GM12878 (cell line): Measurements from ENCODE around the gene KRT14. TPM values are rescaled to one million over a fixed set of nuclear protein-coding genes. Genes with fewer than 3 reads are reported as not detected.

Source experiments
- ATAC-seq: fragments of 200-7000 bp; cut with Tn5 transposase; 3 replicates; pipeline ENCODE4 v1.9.1; 2020; ENCODE audit warnings: mild to moderate bottlenecking, moderate library complexity
- BruUV-seq: library from RNA; stranded (reverse); fragments of 400-500 nt; replicated peaks from 2 replicates; lab custom pipeline; 2021; lab: Mats Ljungman, UMichigan
- CTCF ChIA-PET: fragments of 300-600 bp; sonication (Branson Sonifier 250); formaldehyde crosslinking; extraction: SDS; loops from one replicate; lab custom pipeline; 2021; ENCODE audit warnings: inconsistent platforms; lab: Yijun Ruan, JAX
- POLR2A ChIA-PET: fragments of 350-600 bp; formaldehyde crosslinking; extraction: SDS; loops from one replicate; lab custom pipeline; 2021; ENCODE audit warnings: inconsistent platforms; lab: Charles Lee
- RAD21 ChIA-PET: fragments of 300-600 bp; sonication (Branson Sonifier 250); formaldehyde crosslinking; loops from one replicate; lab custom pipeline; 2023; ENCODE audit warnings: antibody characterized with exemption; ENCODE audit not compliant: unreplicated experiment; lab: Charles Lee
- SMC1A ChIA-PET: fragments of 300-600 bp; sonication (Branson Sonifier 250); formaldehyde crosslinking; loops from one replicate; lab custom pipeline; 2023; ENCODE audit not compliant: unreplicated experiment, uncharacterized antibody; lab: Charles Lee
- DNase-seq: peaks from one replicate; pipeline ENCODE4 v3.0.0-alpha.2; 2011; ENCODE audit warnings: low read depth, low spot score
- FAIRE-seq: peaks from 3 replicates; lab custom pipeline; 2011; peaks lifted over from hg19 to GRCh38; lab: Jason Lieb, UNC
- H2AFZ ChIP-seq: 2 replicates; pipeline ENCODE4 v1.6.0; 2011; ENCODE audit warnings: low read depth, low read length, control low read depth; ENCODE audit not compliant: control insufficient read depth
- H3K27ac ChIP-seq: 2 replicates; pipeline ENCODE4 v1.5.1; 2011; ENCODE audit warnings: control low read depth; ENCODE audit not compliant: control insufficient read depth, insufficient read depth
- H3K27me3 ChIP-seq, 2 experiments: replicated peaks in 1 of 2; 2 replicates each; pipeline versions ENCODE4 v1.6.0 to v1.6.1; 2011; ENCODE audit warnings: low read length in 1 of 2; ENCODE audit not compliant: control insufficient read depth in 2 of 2, insufficient read depth in 2 of 2
- H3K36me3 ChIP-seq, 2 experiments: 2 replicates each; pipeline ENCODE4 v1.5.1; 2011; ENCODE audit warnings: low read length in 1 of 2; ENCODE audit not compliant: control insufficient read depth in 2 of 2, insufficient read depth in 2 of 2
- H3K4me1 ChIP-seq: 2 replicates; pipeline ENCODE4 v1.6.1; 2011; ENCODE audit warnings: mild to moderate bottlenecking, low read length, moderate library complexity, mixed read lengths; ENCODE audit not compliant: control insufficient read depth, insufficient read depth
- H3K4me2 ChIP-seq: 2 replicates; pipeline ENCODE4 v1.6.0; 2011; ENCODE audit warnings: control low read depth; ENCODE audit not compliant: control insufficient read depth, insufficient read depth
- H3K4me3 ChIP-seq: fragments of 200-600 bp; sonication (generic); 2 replicates; pipeline ENCODE4 v1.5.1; 2016
- H3K79me2 ChIP-seq: 2 replicates; pipeline ENCODE4 v1.6.0; 2011; ENCODE audit warnings: low read length; ENCODE audit not compliant: control insufficient read depth, insufficient read depth
- H3K9ac ChIP-seq: 2 replicates; pipeline ENCODE4 v1.8.0; 2011; ENCODE audit warnings: low read length, control low read depth, mixed read lengths; ENCODE audit not compliant: control insufficient read depth, insufficient read depth
- H3K9me3 ChIP-seq: replicated peaks from 3 replicates; pipeline ENCODE4 v1.5.1; 2011; ENCODE audit warnings: mild to moderate bottlenecking, low read length; ENCODE audit not compliant: control insufficient read depth, insufficient read depth
- H4K20me1 ChIP-seq: 2 replicates; pipeline ENCODE4 v1.6.0; 2011; ENCODE audit not compliant: control insufficient read depth, insufficient read depth
- ASH2L ChIP-seq: fragments of 300-600, 200-600 bp; sonication (generic); IDR thresholded peaks from 2 replicates; pipeline ENCODE4 v1.6.1; 2017; ENCODE audit warnings: low read depth, mild to moderate bottlenecking, borderline replicate concordance
- BCLAF1 ChIP-seq: fragments of 450-650 bp; IDR thresholded peaks from 2 replicates; pipeline ENCODE4 v1.6.1; 2017; ENCODE audit warnings: antibody characterized with exemption, mild to moderate bottlenecking, moderate library complexity
- CEBPZ ChIP-seq: fragments of 150-350 bp; IDR thresholded peaks from 2 replicates; pipeline ENCODE4 v1.6.1; 2016; ENCODE audit warnings: low read depth, low read length
- CREM ChIP-seq: IDR thresholded peaks from 2 replicates; pipeline ENCODE4 v1.6.1; 2014; ENCODE audit warnings: antibody characterized with exemption, low read depth
- NKRF ChIP-seq: fragments of 450-650 bp; conservative IDR thresholded peaks from 2 replicates; pipeline ENCODE4 v1.6.1; 2017; ENCODE audit warnings: mild to moderate bottlenecking, moderate library complexity
- NR2C2 ChIP-seq: IDR thresholded peaks from 2 replicates; pipeline ENCODE4 v1.6.1; 2011; ENCODE audit warnings: borderline replicate concordance, low read depth; ENCODE audit not compliant: control insufficient read depth, insufficient read length
- whole genome bisulfite sequencing: methylation state at CpG from one replicate; pipeline ENCODE4 v1.1.6; 2016; ENCODE audit warnings: low lambda C conversion rate; ENCODE audit not compliant: insufficient replicate concordance, insufficient coverage; ENCODE audit errors: missing lambda C conversion rate; 5-methylcytosine and 5-hydroxymethylcytosine counted together
- in situ Hi-C: fragments of 300-500 bp; cut with MboI; formaldehyde crosslinking; loops from 9 replicates; pipeline ENCODE4 v1.14.3; 2018; ENCODE audit warnings: mixed read lengths
- intact Hi-C: fragments of 100-400 bp; cut with micrococcal nuclease; formaldehyde crosslinking; loops from one replicate; pipeline ENCODE4 v1.14.2; 2022; ENCODE audit not compliant: unreplicated experiment
- polyA plus RNA-seq, 11 experiments: library from polyadenylated mRNA; depleted of rRNA in 4 of 11; unstranded in 6 of 11; stranded (reverse) in 5 of 11; fragments of >200 nt; fragmentation: Nextera tagmentation in 4 of 11; fragmentation: Illumina TruSeq in 1 of 11; extraction: Ambion mirVana in 4 of 11; extraction: Trizol in 1 of 11; gene quantifications; 1 replicate in 1 of 11; 2 replicates in 10 of 11; pipeline versions ENCODE4 v1.2.1 to v1.2.3, GENCODE V29; 2011 to 2016; ENCODE audit warnings: inconsistent platforms in 2 of 11, missing spikeins in 2 of 11, low read depth in 1 of 11
- total RNA-seq, 4 experiments: library from RNA; depleted of rRNA in 3 of 4; stranded (reverse); fragments of >200 nt in 3 of 4; fragmentation: Illumina TruSeq in 1 of 4; extraction: Trizol in 1 of 4; gene quantifications; 2 replicates each; pipeline versions ENCODE4 v1.2.1 to v1.2.3, GENCODE V29; 2013 to 2021

The KRT14 gene
- total and polyA plus RNA-seq, 10 of the 15 experiments (the other 5 are each of a cell fraction or from before 2014, with no cell fraction given) = 1.5 TPM; not detected in 9

- no peaks in the 10 kb centered on the region for H3K79me2 ChIP-seq
- H2AFZ ChIP-seq = no peak overlapping the region
- BruUV-seq = no TSS peak
- CTCF ChIA-PET = interaction anchor here (1.5 kb wide), 1 partner anchor 102 kb away, joined by 3 read pairs; no protein-coding TSS in a partner anchor
- WGBS = 17% methylated on average over 3 of the region's 3 CpGs
- H3K9me3 ChIP-seq = no peaks in the 10 kb centered on the region; the same call in 2 of the 3 replicates
- SMC1A ChIA-PET = no interaction called here
- ATAC-seq = no peak
- no peaks in the 10 kb centered on the region for H3K4me1 ChIP-seq
- no peak for TF ChIP-seq CEBPZ
- no peak overlapping the region for H3K9ac ChIP-seq
- intact Hi-C loops = no loop called here
- H3K27ac ChIP-seq = no peak overlapping the region
- no peaks in the 10 kb centered on the region for H3K36me3 ChIP-seq
- no peaks in the 10 kb centered on the region; a peak in 2 of 4 replicates for H3K27me3 ChIP-seq
- RAD21 ChIA-PET = no interaction called here
- no peak for FAIRE-seq
- no peaks in the 10 kb centered on the region for H4K20me1 ChIP-seq
- H3K4me2 ChIP-seq = no peak overlapping the region
- no peak for DNase-seq
- in situ Hi-C loops = loop anchor here (5.0 kb wide), 2 partner anchors 115 to 640 kb away; no protein-coding TSS in a partner anchor
- POLR2A ChIA-PET = no interaction called here
- H3K4me3 ChIP-seq = no peak overlapping the region
Observed at GRCh38 chr17:41546819-41547218, 39.9 kb downstream of the KRT14 start.

GRCh38 chr17:41545829-41546410, 40.8 kb downstream of the KRT14 start:
- Histone ChIP-seq H3K27me3 (no peaks in the 10 kb centered on the region; a peak in 2 of 4 replicates), H3K27ac (no peak overlapping the region), H3K4me2 (no peak overlapping the region), H3K9ac (no peak overlapping the region), H3K36me3 (no peaks in the 10 kb centered on the region), H3K9me3 (no peaks in the 10 kb centered on the region; the same call in 2 of the 3 replicates), H3K79me2 (no peaks in the 10 kb centered on the region), H2AFZ (no peak overlapping the region), H4K20me1 (no peaks in the 10 kb centered on the region), H3K4me1 (no peaks in the 10 kb centered on the region), H3K4me3 (no peak overlapping the region)
- RAD21 ChIA-PET = no interaction called here
- intact Hi-C loops (no loop called here), in situ Hi-C loops (loop anchor here (5.0 kb wide), 2 partner anchors 116 to 639 kb away; no protein-coding TSS in a partner anchor)
- SMC1A ChIA-PET = interaction anchor here (0.8 kb wide), 1 partner anchor 20 kb away, joined by 3 read pairs; no protein-coding TSS in a partner anchor
- no peak for ATAC-seq
- no peak for DNase-seq
- POLR2A ChIA-PET = interaction anchor here (0.7 kb wide), 1 partner anchor 71 kb away, joined by 4 read pairs; no protein-coding TSS in a partner anchor
- CTCF ChIA-PET = interaction anchor here (1.1 to 1.5 kb wide), 2 partner anchors 103 to 688 kb away, joined by 3 read pairs; no protein-coding TSS in a partner anchor
- BruUV-seq = no TSS peak
- no peak for FAIRE-seq
- WGBS = 23% methylated on average over 13 of the region's 13 CpGs
- TF ChIP-seq CREM (no peak), NR2C2 (no peak), BCLAF1 (no peak), ASH2L (no peak), NKRF (no peak)
